ENCODE data around the gene ADSS1. TPM values are rescaled to one million over a fixed set of nuclear protein-coding genes. Genes with fewer than 3 reads are reported as not detected.

ADSS1 gene
- total RNA-seq, 1 experiment from 2014 or later = 9.9 TPM

GRCh38 chr14:104703269-104703668 lies 20.8 kb upstream of the ADSS1 start:
- Histone ChIP-seq H3K27me3 (ENCODE audit: insufficient read depth, low read length) (no peaks in the 10 kb centered on the region), H3K4me3 (replicated peaks in 1 of 2; ENCODE audit: low read depth in 1 of 2, low read length in 2 of 2) (no peak overlapping the region), H4K20me1 (ENCODE audit: insufficient read depth) (no peaks in the 10 kb centered on the region), H3K4me1 (ENCODE audit: control insufficient read depth in 1 of 2, insufficient read depth in 2 of 2, low read length in 2 of 2) (peaks cover 0 to 10% of the 10 kb centered on the region in 2 experiments; a peak in 2 of 4 replicates), H3K79me2 (ENCODE audit: insufficient read depth, low read length) (peaks cover 24% of the 10 kb centered on the region), H3K27ac (ENCODE audit: low read depth, low read length) (no peak overlapping the region), H2AFZ (ENCODE audit: low read depth, low read length, poor library complexity, severe bottlenecking) (no peak overlapping the region), H3K36me3 (ENCODE audit: control insufficient read depth in 1 of 2, insufficient read depth in 2 of 2, low read length in 2 of 2) (peaks cover 15 to 19% of the 10 kb centered on the region in 2 experiments; a peak in 3 of 4 replicates), H3K4me2 (ENCODE audit: low read length) (no peak overlapping the region), H3K9ac (ENCODE audit: low read length) (no peak overlapping the region), H3K9me2 (ENCODE audit: insufficient read depth) (no peaks in the 10 kb centered on the region), H3K9me3 (ENCODE audit: control insufficient read depth in 1 of 2, insufficient read depth in 1 of 2, low read depth in 1 of 2, low read length in 2 of 2) (no peaks in the 10 kb centered on the region)
- DNase-seq (ENCODE audit: low read depth, low spot score) = no peak
- ChIA-PET POLR2A (no interaction called here), RAD21 (ENCODE audit: low non-redundant PET in 1 of 2, low total read pairs in 2 of 2, uncharacterized antibody in 2 of 2, unreplicated experiment in 2 of 2) (no interaction called here), CTCF (no interaction called here)
- no TSS peak for BruUV-seq (replicated peaks)
- intact Hi-C loops (cut with micrococcal nuclease) = no loop called here
- no peak for ATAC-seq
- TF ChIP-seq CBX3 (IDR thresholded peaks at IDR 0.05; ENCODE audit: low read depth) (no peak), ZFX (IDR thresholded peaks at IDR 0.05) (no peak), ZNF274 (IDR thresholded peaks at IDR 0.05; ENCODE audit: low read depth, low read length) (no peak), MAX (IDR thresholded peaks at IDR 0.05) (no peak), SIN3A (IDR thresholded peaks at IDR 0.05; ENCODE audit: low read depth) (no peak), CEBPB (IDR thresholded peaks at IDR 0.05; ENCODE audit: low read depth) (no peak), POLR2AphosphoS5 (IDR thresholded peaks at IDR 0.05; ENCODE audit: low read depth, low read length) (no peak), EZH2 (IDR thresholded peaks at IDR 0.05) (no peak), FOSL1 (IDR thresholded peaks at IDR 0.05; ENCODE audit: low read depth) (no peak), EZH2phosphoT487 (IDR thresholded peaks at IDR 0.05; ENCODE audit: borderline replicate concordance) (no peak), CTCF (IDR thresholded peaks at IDR 0.05 in 2 of 3, conservative IDR thresholded peaks at IDR 0.05 in 1 of 3; ENCODE audit: borderline replicate concordance in 1 of 3, insufficient read depth in 1 of 3, low read depth in 2 of 3, low read length in 2 of 3) (no peak)
